ENCODE measurements around the gene TBCE. TPM values are rescaled to one million over a fixed set of nuclear protein-coding genes. Genes with fewer than 3 reads are reported as not detected.
"Not testable (repeated sequence)": the region's sequence is repeated elsewhere in the genome, so short reads cannot be mapped to it uniquely, and the experiment has no call there.

Gene TBCE
- total RNA-seq, 1 donor from 2014 or later, result 30.8 TPM

DNA sequence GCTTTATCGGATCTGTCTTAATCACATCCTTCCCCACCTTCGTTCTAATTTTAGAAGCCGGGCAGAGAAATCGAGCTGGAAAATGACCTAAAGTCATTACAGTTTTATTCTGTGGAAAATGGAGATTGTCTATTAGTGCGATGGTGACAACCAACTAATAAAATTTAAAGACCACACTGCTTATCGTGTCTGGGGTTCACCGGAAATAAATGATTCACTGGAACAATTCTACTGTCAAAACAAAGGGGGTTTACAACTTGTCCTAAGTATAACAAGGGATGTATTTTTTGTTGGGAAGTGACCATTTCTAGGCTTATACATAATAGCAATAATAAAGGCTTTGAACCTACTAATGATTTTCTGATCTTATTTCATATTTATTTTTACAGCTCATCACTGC lies 81.4 kb downstream of the TBCE start:
- intact Hi-C loops (cut with micrococcal nuclease), result no loop called here

DNA sequence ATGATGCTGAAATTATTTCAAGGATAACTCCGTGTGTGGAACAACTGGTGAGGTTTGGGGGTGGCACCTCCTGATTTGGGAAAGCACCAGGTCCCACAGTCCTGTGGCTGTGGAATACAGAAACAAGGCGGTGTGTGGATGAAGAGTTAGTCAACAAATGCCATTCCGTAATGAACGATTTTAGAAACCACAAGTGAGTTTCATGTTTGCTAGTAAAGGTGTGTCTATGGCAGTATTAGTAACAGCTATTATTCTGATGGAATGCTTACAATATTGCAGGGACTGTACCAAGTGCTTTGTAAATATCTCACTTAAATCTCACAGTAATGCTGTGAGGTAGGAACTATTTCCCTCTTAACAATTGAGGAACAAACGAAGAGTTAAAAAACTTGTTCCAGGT lies 83.2 kb downstream of the TBCE start:
- intact Hi-C loops (cut with micrococcal nuclease), result no loop called here

DNA sequence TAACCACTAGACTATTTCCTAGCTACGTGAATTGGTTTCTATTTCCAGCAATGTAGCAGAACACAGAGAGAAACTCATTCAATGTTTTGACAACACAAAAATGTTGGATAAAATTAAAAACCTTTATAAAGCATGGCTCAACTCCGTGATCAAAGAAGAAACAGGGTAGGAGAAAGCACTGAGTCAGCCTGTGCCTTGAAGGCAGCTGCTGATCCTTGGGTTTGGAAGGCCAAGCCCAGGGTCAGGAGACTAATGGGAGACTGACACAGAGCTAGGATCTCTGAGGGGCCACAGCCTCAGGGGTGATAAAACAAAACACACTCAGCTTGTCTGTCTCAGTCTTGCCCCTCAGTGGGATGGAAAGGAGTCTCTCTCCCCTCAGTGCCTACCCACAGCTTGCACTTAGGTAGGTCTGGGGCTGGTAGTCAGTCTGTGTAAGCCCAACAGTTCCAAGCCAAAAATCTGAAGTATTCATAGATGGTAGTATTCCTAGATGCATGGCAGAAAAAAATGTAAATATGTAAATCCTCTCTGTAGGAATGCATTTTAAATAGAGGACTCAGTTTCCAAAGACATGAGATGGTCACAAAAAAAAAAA lies 83.8 kb downstream of the TBCE start:
- intact Hi-C loops (cut with micrococcal nuclease), result no loop called here

DNA sequence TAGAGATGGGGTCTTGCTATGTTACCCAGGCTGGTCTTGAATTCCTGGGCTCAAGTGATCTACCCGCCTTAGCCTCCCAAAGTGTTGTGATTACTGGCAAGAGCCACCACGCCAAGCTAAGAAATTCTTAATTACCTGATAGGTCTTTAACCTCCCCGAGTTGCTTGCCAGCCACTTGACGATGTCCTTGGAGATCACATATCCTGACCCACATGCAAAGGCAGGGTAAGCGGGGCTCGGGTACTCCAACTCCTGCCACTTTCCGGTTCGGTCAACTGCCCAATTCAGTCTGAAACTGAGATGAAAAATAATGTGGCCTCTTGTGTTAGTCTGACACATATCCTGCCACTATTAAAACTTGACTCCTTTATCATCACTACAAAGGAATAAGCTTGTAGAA lies 86.8 kb downstream of the TBCE start:
- intact Hi-C loops (cut with micrococcal nuclease), result no loop called here

DNA sequence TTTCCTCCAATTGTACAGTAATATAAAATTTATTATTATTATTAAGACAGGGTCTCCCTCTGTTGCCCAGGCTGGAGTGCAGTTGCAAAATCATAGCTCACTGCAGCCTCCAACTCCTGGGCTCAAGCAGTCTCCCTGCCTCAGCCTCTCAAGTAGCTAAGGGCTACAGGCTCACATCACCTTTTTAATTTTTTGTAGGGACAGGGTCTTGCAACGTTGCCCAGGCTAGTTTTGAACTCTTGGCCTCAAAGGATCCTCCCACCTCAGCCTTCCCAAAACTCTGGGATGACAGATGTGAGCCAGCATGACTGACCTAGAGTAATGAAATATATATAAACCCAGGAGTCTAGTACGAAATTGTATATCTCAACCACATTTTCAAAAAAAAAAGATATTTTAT lies 87.9 kb downstream of the TBCE start:
- intact Hi-C loops (cut with micrococcal nuclease), result no loop called here

DNA sequence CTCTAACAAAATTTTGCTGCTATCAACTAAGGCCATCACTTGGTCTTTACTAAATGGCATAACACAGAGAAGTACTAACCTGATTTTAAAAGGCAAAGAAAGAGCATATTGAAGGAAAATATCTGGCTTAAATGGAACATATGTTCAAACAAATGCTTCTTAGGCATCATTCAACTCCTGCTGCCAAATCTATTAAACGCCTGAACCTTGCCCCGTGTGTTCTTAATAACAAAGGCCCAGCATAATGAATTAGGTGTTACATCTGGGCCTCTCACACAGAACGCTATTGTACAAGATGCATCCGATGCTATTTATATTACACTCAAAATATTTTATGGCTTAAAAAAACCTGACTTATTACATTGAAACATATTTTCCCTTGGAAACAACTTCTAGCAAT lies 88.6 kb downstream of the TBCE start:
- intact Hi-C loops (cut with micrococcal nuclease), result no loop called here

DNA sequence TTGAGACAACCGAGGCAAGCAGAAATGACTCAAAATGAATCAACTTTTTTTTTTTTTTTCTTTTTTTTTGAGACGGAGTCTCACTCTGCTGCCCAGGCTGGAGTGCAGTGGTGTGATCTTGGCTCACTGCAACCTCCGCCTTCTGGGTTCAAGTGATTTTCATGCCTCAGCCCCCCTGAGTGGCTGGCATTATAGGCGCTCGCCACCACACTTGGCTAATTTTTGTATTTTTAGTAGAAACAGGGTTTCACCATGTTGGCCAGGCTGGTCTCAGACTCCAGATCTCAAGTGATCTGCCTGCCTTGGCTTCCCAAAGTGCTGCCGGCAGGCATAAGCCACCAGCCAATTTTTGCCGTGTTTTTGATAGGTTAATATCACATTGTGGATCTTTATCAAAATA lies 90.6 kb downstream of the TBCE start:
- intact Hi-C loops (cut with micrococcal nuclease), result not testable (repeated sequence)

DNA sequence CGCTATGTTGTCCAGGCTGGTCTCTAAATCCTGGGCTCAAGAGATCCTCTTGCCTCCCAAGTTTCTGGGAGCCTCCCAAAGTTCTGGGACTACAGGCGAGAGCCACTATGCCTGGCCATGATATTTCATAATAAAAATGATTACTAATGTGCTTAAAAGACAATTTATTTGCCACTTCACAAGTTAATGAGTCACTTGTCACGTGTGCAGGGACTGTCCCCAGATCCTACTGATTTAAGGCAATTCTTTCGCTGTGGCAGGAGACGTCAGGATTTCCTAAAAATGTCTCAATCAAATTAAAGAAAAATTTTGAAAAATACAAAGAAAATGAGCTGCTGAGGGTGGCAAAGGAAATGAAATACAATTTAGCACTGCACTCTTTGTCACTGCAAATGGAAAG lies 93.5 kb downstream of the TBCE start:
- intact Hi-C loops (cut with micrococcal nuclease), result no loop called here

DNA sequence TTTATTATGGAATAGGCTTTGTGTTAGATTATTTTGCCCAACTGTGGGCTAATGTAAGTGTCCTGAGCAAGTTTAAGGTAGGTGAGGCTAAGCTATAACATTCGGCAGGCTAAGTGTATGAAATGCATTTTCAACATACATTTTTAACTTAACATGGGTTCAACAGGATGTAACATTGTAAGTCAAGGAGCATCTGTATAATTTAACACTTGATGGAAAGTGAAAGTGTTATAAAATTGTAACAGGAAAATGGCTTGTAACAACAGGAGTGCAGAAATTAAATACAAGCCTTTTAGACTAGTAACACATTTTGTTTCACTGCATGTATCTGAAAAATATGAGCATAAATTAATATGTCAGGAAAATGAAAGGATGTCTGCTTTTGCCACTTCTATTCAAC lies 94.7 kb downstream of the TBCE start:
- intact Hi-C loops (cut with micrococcal nuclease), result loop anchor here (2.0 kb wide), 1 partner anchor 43 kb away; the partner anchor contains the start of gene B3GALNT2

DNA sequence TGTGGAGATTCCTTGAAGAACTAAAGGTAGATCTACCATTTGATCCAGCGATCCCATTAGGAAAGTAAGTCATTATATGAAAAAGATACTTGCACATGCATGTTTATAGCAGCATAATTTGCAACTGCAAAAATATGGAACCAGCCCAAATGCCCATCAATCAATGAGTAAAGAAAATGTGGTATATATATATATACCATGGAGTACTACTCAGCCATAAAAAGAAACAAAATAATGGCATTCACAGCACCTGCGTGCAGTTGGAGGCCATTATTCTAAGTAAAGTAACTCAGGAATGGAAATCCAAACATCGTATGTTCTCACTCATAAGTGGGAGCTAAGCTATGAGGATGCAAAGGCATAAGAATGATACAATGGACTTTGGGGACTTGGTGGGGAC lies 95.6 kb downstream of the TBCE start:
- intact Hi-C loops (cut with micrococcal nuclease), result loop anchor here (2.0 kb wide), 1 partner anchor 42 kb away; the partner anchor contains the start of gene B3GALNT2

DNA sequence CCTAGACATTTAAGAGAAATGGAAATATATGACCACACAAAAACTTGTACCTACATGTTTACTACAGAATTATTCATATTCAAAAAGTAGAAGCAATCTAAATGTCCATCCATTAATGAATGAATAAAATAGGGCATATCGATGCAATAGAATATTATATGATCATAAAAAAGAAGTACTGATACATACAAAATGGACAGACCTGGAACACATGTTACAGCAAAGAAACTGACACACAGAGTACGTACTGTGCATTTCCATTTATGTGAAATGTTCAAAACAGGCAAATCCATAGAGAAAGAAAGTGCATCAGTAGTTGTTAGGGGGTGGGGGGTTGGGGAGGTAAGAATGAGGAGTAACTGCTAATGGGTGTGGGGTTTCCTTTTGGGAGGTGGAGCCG lies 97.8 kb downstream of the TBCE start:
- intact Hi-C loops (cut with micrococcal nuclease), result no loop called here

DNA sequence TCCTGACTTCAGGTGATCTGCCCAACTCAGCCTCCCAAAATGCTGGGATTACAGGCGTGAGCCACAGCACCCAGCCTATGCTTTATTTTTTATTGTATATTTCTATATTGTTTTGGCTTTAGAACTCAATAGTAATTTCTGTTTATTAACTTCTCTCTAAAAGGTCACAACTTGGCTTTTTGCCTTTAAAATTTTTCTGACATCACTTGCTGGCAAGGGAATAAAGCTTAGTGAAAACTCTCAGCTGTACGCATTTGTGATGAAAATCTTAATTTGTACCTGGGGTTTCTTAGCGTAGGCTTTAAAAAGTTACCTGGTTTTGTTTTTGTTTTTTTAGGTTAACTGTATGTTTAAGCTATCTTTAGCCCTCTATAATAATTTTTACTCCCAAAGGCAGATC lies 100.8 kb downstream of the TBCE start:
- intact Hi-C loops (cut with micrococcal nuclease), result no loop called here

DNA sequence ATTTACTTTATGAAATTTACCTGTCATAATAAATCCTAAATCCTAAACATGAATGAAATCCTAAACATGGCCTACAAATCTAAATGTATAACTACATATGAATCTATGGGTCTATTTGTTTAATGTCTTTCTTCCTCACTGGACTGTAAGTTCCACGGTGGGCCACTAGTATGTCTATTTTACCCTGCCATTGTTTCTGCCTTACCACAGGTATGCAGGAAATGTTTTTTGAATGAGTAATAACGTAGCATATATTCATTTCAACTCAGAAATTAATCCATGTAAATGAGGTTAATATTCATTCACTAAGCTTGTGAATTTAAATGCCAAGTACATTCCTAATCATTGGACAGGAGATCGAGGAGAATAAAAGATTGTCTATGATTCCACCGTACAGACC lies 101.7 kb downstream of the TBCE start:
- intact Hi-C loops (cut with micrococcal nuclease), result no loop called here

DNA sequence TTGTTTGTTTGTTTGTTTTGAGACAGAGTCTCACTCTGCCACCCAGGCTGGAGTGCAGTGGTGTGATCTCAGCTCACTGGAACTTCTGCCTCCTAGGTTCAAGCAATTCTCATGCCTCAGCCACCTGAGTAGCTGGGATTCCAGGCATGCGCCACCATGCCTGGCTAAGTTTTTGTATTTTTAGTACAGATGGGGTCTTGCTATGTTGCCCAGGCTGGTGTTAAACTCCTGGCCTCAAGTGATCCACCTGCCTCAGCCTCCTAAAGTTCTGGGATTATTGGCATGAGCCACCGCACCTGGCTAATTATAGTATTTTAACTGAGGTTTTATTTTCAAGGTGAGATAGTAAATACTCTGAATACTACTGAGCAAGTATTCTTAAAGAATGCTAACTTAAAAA lies 102.7 kb downstream of the TBCE start:
- intact Hi-C loops (cut with micrococcal nuclease), result not testable (repeated sequence)

DNA sequence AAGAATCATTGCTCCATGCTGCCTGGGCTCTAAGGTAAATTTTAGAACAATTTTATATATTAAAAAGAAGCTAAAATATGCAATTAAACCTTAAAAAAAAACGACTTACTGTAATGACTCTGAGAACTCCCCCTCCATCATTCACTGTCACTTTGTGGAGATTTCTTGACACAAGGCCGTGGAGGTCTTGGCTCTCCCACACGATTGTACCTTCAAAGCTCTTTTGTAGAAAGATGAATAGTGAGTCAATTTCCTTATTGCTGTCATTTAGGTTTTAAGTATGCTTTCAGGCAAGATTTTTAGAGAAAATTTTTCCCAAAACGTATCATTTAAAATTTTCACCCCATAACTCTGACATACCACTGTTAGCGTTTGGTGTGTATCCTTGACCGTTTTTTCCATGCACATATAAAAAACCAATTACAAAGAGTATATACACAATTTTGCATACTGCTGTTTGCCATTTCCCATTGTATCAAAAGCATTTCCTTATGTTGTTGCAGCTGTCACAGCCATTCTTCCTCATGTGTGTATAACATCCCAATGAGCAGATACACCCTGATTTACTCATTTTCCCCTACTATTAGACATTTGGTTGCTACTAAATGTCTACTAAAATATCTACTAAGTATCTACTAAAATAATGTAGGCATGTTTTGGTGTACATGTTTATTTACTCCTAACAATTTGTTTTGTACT lies 103.7 kb downstream of the TBCE start:
- intact Hi-C loops (cut with micrococcal nuclease), result no loop called here

DNA sequence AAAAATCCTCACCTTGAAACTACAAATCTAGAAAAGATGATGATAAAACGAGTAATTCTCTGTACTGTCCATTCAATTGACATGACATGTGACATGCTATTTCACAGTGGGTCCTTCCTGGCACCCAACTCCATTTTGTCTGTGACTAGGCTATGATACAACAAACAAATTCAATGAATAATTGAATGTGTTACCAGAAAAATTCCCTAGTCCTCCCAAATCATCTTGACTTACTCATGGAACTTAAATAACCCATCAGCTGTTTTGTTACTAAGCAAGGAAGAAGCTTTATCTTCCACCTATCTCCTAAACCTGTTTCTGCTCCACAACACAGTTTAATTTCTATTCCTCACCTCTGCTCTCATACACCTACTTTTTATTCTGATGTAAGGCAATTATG lies 106.6 kb downstream of the TBCE start:
- intact Hi-C loops (cut with micrococcal nuclease), result no loop called here

DNA sequence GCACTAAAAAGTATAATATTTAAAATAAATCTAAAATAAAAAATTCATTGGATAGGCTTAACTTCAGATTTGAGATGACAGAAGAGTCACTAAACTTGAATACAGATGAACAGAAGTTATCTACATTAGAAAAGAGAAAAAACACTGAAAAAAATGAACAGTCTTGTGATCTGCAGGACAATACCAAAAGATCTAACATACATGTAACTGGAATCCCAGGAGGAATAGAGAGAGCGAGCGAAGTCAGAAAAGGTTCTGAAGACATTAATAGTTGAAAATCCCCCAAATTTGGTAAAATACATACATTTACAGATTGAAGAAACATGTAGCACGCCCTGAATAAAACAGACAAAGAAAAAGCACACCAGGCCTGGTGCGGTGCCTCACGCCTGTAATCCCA lies 115.9 kb downstream of the TBCE start:
- intact Hi-C loops (cut with micrococcal nuclease), result no loop called here

DNA sequence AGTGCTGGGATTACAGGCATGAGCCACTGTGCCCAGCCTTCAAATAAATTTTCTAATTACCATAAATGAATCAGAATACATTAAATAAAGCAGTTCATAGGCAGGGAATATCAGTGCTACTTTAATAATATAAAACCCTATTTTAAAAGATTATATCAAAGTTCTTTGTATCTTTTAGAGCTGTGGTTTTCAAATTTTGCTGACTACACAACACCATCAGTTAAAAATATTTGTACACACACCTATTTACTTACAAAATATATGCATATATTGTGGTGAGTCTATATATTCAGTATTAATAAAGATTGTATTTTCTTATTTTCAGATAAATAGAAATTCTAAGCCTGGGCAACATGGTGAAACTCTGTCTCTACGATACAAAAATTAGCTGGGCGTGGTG lies 118.3 kb downstream of the TBCE start:
- intact Hi-C loops (cut with micrococcal nuclease), result no loop called here

DNA sequence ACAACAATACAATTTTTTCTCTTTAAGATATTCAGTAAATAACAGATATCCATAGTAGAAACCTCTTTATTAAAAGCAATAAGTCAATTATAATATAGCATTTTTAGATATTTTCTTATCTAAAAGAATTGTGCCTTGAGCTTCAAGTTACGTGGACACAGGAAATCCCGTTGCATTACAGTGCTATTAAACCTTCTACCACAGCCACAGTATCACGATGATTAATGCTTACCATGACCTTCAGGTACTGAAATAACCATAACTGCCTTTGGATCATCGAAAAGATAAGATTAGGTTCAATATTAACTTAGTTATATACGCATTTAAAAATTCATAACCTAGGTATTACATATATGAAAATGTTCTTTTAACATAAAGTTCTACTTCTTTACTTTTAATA lies 119.1 kb downstream of the TBCE start:
- intact Hi-C loops (cut with micrococcal nuclease), result no loop called here

DNA sequence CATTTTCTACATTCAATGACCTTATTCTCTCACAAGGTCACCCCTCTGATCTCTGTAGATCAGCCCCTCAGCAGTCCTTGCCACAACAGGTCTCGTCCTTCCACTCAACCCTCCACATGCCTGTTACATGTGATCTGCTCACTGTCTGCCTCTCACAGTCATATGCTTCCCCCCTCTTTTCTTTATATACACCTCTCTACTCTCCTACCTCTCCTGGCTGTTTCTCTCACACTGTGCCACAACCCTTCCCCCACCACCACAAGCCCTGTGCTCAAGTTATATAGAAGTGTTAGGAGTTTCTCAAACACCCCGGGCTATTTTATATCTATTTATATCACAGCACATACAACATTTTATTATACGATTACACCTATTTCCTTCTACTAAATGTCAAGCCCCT lies 124.4 kb downstream of the TBCE start:
- intact Hi-C loops (cut with micrococcal nuclease), result no loop called here

DNA sequence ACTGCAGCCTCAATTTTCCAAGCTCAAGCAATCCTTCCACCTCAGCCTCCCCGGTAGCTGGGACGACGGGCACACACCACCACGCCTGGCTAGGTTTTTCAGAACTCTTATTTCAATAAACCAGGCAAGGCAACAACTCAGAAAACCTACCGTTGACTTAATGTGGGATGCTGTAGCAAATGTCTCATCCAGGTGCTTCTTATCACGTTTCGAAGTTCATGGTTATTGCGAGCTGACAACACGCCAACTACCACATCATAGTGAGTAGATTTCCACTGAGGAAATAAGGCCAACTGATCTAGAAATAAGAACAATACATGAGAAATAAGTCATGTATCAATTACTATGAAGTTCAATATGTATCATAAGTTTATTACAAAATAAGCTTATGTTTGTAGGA lies 127.3 kb downstream of the TBCE start:
- intact Hi-C loops (cut with micrococcal nuclease), result no loop called here

DNA sequence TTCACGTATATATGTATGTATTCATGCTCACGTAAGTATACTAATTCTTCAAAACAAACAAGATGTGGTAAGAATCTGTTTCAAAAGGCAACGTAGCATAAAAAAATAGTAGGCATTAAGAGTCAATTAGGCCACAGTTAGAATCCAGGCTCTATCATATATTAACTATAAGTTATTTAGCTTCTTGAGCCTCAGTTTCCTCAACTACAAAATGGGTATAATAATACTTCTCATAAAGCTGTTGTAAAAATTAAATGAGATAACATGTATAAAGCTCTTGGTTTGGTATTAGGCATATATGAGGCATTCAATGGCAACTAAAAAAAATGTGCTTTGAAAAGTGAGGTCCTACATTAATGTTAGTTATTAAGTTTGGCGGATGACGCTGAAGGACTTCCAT lies 127.8 kb downstream of the TBCE start:
- intact Hi-C loops (cut with micrococcal nuclease), result no loop called here

DNA sequence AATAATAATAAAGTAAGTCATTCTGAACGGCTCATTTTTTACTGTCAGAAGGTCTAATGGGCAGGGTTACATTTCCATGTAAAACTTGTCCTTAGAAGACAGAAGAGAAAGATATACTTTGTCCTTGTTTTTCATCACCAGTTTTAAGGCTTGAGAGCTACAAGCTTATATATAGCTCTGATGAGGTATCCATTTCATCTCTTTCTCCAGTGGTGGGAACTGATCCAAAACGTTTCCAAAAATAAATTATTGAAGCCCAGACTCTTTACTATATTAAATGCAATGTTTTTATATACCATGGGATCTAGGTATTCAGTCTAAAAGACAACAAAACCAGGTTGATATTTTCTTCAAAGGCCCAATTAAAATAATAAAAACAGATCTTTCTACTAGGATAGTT lies 128.3 kb downstream of the TBCE start:
- intact Hi-C loops (cut with micrococcal nuclease), result no loop called here

All from T-helper 1 cell treated with Interleukin-12 subunit alpha and Interleukin-12 subunit beta and Interleukin-4 antibody, amounts not matched to agents 30 ng/mL and 1 ng/mL, for 36 hours (primary cell).